Right lobe of liver (tissue), 4 donors: Measurements from ENCODE around the gene SMC1B.
"Not testable (repeated sequence)": the region's sequence is repeated elsewhere in the genome, so short reads cannot be mapped to it uniquely, and the experiment has no call there.

ENCODE experiments used
- CTCF ChIP-seq, 4 donors: fragments of 200-600 bp in 3 of 4; fragments of 450-650 bp in 1 of 4; IDR thresholded peaks; one replicate each; pipeline versions ENCODE4 v1.5.1 to v1.8.0; 2016 to 2022; ENCODE audit warnings: antibody characterized with exemption in 4 of 4, mild to moderate bottlenecking in 2 of 4
- POLR2A ChIP-seq: fragments of 450-650 bp; IDR thresholded peaks from one replicate; pipeline ENCODE4 v1.6.1; 2017; ENCODE audit warnings: antibody characterized with exemption, mild to moderate bottlenecking
- donor health status: DM: no; HTN: no; CAD: no.
- donor health status: DM: no; HTN: no; CAD: no.
- donor health status: DM: no; HTN: yes; CAD: no.

- not testable (repeated sequence) for TF ChIP-seq CTCF (IDR thresholded peaks at IDR 0.05); POLR2A
These were observed 36.0 kb upstream of the SMC1B start for GRCh38 chr22:45449442-45449841.
